Duodenal mucosa (tissue), 2 donors: Measurements from ENCODE around the gene LMBRD1.

Source experiments
- H3K27ac ChIP-seq: one replicate; pipeline ENCODE4 v1.7.0; 2013; ENCODE audit warnings: low read depth, low read length
- H3K27me3 ChIP-seq, 2 donors: one replicate each; pipeline ENCODE4 v1.7.0; 2013; ENCODE audit warnings: low read length in 2 of 2, control low read depth in 1 of 2; ENCODE audit not compliant: insufficient read depth in 2 of 2, control insufficient read depth in 1 of 2
- H3K36me3 ChIP-seq, 2 donors: one replicate each; pipeline ENCODE4 v1.7.0; 2013; ENCODE audit warnings: low read length in 2 of 2, control low read depth in 1 of 2; ENCODE audit not compliant: insufficient read depth in 2 of 2, control insufficient read depth in 1 of 2
- H3K4me1 ChIP-seq, 2 donors: one replicate each; pipeline ENCODE4 v1.7.0; 2013; ENCODE audit warnings: low read length in 2 of 2, control low read depth in 1 of 2; ENCODE audit not compliant: insufficient read depth in 2 of 2, control insufficient read depth in 1 of 2
- H3K4me3 ChIP-seq, 2 donors: one replicate each; pipeline ENCODE4 v1.7.0; 2013; ENCODE audit warnings: low read length in 2 of 2, low read depth in 1 of 2
- H3K9ac ChIP-seq, 2 donors: one replicate each; pipeline ENCODE4 v1.7.0; 2013; ENCODE audit warnings: low read length in 2 of 2, low read depth in 1 of 2
- H3K9me3 ChIP-seq, 2 donors: one replicate each; pipeline ENCODE4 v1.7.0; 2013; ENCODE audit warnings: low read length in 2 of 2, control low read depth in 1 of 2; ENCODE audit not compliant: control insufficient read depth in 1 of 2

The LMBRD1 gene

GRCh38 chr6:69820018-69820417 lies 23.2 kb upstream of the LMBRD1 start:
- no peak overlapping the region for H3K9ac ChIP-seq
- no peaks in the 10 kb centered on the region for H3K27me3 ChIP-seq
- H3K9me3 ChIP-seq, result no peaks in the 10 kb centered on the region
- H3K4me3 ChIP-seq, result no peak overlapping the region
- H3K4me1 ChIP-seq, result no peaks in the 10 kb centered on the region
- H3K36me3 ChIP-seq, result no peaks in the 10 kb centered on the region
- H3K27ac ChIP-seq, result no peak overlapping the region

GRCh38 chr6:69819138-69819537 lies 22.3 kb upstream of the LMBRD1 start:
- Histone ChIP-seq H3K4me1 (no peaks in the 10 kb centered on the region), H3K27me3 (no peaks in the 10 kb centered on the region), H3K9me3 (no peaks in the 10 kb centered on the region), H3K27ac (no peak overlapping the region), H3K9ac (no peak overlapping the region), H3K4me3 (no peak overlapping the region), H3K36me3 (no peaks in the 10 kb centered on the region)

GRCh38 chr6:69818223-69818930 lies 21.6 kb upstream of the LMBRD1 start:
- Histone ChIP-seq H3K27ac (no peak overlapping the region), H3K36me3 (no peaks in the 10 kb centered on the region), H3K4me1 (no peaks in the 10 kb centered on the region), H3K9me3 (no peaks in the 10 kb centered on the region), H3K9ac (no peak overlapping the region), H3K27me3 (no peaks in the 10 kb centered on the region), H3K4me3 (no peak overlapping the region)

GRCh38 chr6:69817358-69817757 lies 20.5 kb upstream of the LMBRD1 start:
- Histone ChIP-seq H3K27ac (no peak overlapping the region), H3K4me1 (peaks cover 0 to 3% of the 10 kb centered on the region in 2 donors), H3K9me3 (no peaks in the 10 kb centered on the region), H3K27me3 (no peaks in the 10 kb centered on the region), H3K4me3 (no peak overlapping the region), H3K36me3 (no peaks in the 10 kb centered on the region), H3K9ac (no peak overlapping the region)

GRCh38 chr6:69816569-69816968 lies 19.8 kb upstream of the LMBRD1 start:
- no peak overlapping the region for H3K4me3 ChIP-seq
- H3K27ac ChIP-seq, result no peak overlapping the region
- H3K4me1 ChIP-seq, result peaks cover 0 to 3% of the 10 kb centered on the region in 2 donors
- no peaks in the 10 kb centered on the region for H3K27me3 ChIP-seq
- no peak overlapping the region for H3K9ac ChIP-seq
- H3K9me3 ChIP-seq, result no peaks in the 10 kb centered on the region
- no peaks in the 10 kb centered on the region for H3K36me3 ChIP-seq

GRCh38 chr6:69816026-69816425 lies 19.2 kb upstream of the LMBRD1 start:
- Histone ChIP-seq H3K36me3 (no peaks in the 10 kb centered on the region), H3K27ac (no peak overlapping the region), H3K9ac (no peak overlapping the region), H3K27me3 (no peaks in the 10 kb centered on the region), H3K4me3 (peak overlapping the region in 1 of 2 donors; percentile 42), H3K9me3 (no peaks in the 10 kb centered on the region), H3K4me1 (peaks cover 0 to 3% of the 10 kb centered on the region in 2 donors)

GRCh38 chr6:69813508-69813907 lies 16.7 kb upstream of the LMBRD1 start:
- Histone ChIP-seq H3K27me3 (no peaks in the 10 kb centered on the region), H3K4me3 (no peak overlapping the region), H3K4me1 (peaks cover 0 to 3% of the 10 kb centered on the region in 2 donors), H3K36me3 (no peaks in the 10 kb centered on the region), H3K9ac (no peak overlapping the region), H3K27ac (no peak overlapping the region), H3K9me3 (no peaks in the 10 kb centered on the region)

GRCh38 chr6:69812746-69813427 lies 16.1 kb upstream of the LMBRD1 start:
- H3K27me3 ChIP-seq, result no peaks in the 10 kb centered on the region
- no peak overlapping the region for H3K27ac ChIP-seq
- H3K36me3 ChIP-seq, result no peaks in the 10 kb centered on the region
- H3K4me3 ChIP-seq, result no peak overlapping the region
- peaks cover 0 to 3% of the 10 kb centered on the region in 2 donors for H3K4me1 ChIP-seq
- H3K9me3 ChIP-seq, result no peaks in the 10 kb centered on the region
- H3K9ac ChIP-seq, result no peak overlapping the region

- no peak overlapping the region for H3K4me3 ChIP-seq
- H3K9me3 ChIP-seq, result no peaks in the 10 kb centered on the region
- no peak overlapping the region for H3K27ac ChIP-seq
- H3K4me1 ChIP-seq, result no peaks in the 10 kb centered on the region
- no peaks in the 10 kb centered on the region for H3K27me3 ChIP-seq
- H3K36me3 ChIP-seq, result no peaks in the 10 kb centered on the region
- no peak overlapping the region for H3K9ac ChIP-seq
Measured at GRCh38 chr6:69802995-69803394, 6.2 kb upstream of the LMBRD1 start.

GRCh38 chr6:69801711-69802110 lies 4.9 kb upstream of the LMBRD1 start:
- Histone ChIP-seq H3K4me3 (no peak overlapping the region), H3K9ac (no peak overlapping the region), H3K9me3 (no peaks in the 10 kb centered on the region), H3K27ac (no peak overlapping the region), H3K36me3 (no peaks in the 10 kb centered on the region), H3K27me3 (no peaks in the 10 kb centered on the region), H3K4me1 (peaks cover 3 to 4% of the 10 kb centered on the region in 2 donors)
